GM12891 (cell line): ENCODE measurements around the gene NOS3.

Experiments
- DNase-seq: peaks from one replicate; pipeline ENCODE4 v3.0.0; 2011; ENCODE audit warnings: low spot score; ENCODE audit not compliant: insufficient read length
- FAIRE-seq: peaks from 2 replicates; lab custom pipeline; 2011; peaks lifted over from hg19 to GRCh38; lab: Jason Lieb, UNC
- PAX5 ChIP-seq: IDR thresholded peaks from 2 replicates; pipeline ENCODE4 v1.6.1; 2011; ENCODE audit warnings: low read length, moderate library complexity, mild to moderate bottlenecking; ENCODE audit not compliant: insufficient read depth, severe bottlenecking
- POLR2A ChIP-seq: IDR thresholded peaks from 2 replicates; pipeline ENCODE4 v1.6.1; 2011; ENCODE audit warnings: low read depth, low read length, control low read depth
- POLR2AphosphoS5 ChIP-seq: IDR thresholded peaks from 2 replicates; pipeline ENCODE4 v1.6.1; 2011; ENCODE audit warnings: low read depth, low read length, control low read depth
- POU2F2 ChIP-seq: IDR thresholded peaks from 2 replicates; pipeline ENCODE4 v1.6.1; 2011; ENCODE audit warnings: low read depth, mild to moderate bottlenecking, control low read depth, low read length, moderate library complexity
- SPI1 ChIP-seq: IDR thresholded peaks from 2 replicates; pipeline ENCODE4 v1.6.1; 2011; ENCODE audit warnings: low read depth, low read length, control low read depth
- TAF1 ChIP-seq: IDR thresholded peaks from 2 replicates; pipeline ENCODE4 v1.6.1; 2011; ENCODE audit warnings: low read depth, low read length, control low read depth

Gene NOS3

GRCh38 chr7:150951521-150951920 lies 39.3 kb upstream of the NOS3 start:
- DNase-seq (no peak), FAIRE-seq (no peak)
- TF ChIP-seq TAF1: no peak

DNA sequence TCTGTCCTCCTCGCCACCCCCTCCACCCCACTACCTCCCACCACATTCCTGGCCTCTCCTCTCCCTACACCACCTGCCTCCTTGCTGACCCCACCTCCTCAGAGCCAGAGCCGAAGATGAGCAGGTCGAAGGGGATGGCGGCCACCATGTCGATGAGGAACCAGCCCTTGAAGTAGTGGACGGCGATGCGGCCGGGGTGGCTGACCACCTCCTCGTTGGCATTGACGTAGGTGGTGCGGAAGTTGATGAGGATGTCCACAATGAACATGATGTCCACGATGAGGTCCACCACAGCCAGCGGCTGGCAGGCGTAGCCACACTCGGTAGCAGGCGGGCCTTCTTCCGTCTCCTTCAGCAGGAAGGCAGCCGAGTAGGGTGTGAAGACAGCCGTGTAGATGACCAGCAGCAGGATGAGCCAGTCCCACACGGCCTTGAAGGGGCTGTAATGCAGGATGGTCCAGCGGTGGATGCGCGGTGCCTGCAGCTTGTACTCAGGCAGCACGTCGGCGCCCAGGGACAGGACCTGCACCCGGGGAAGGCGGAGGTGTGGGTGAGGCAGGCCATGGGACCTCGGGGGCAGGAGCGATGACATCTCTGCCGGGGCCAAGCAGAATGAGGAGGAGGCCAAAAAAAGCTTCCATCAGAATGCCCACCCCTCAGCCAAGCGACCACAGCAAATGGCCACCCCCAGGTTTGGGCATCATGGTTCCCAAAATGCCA lies 38.3 kb upstream of the NOS3 start:
- TF ChIP-seq POLR2A (no peak), TAF1 (no peak), SPI1 (no peak), POLR2AphosphoS5 (no peak), PAX5 (no peak), POU2F2 (no peak)
- no peak for FAIRE-seq
- DNase-seq: no peak

DNA sequence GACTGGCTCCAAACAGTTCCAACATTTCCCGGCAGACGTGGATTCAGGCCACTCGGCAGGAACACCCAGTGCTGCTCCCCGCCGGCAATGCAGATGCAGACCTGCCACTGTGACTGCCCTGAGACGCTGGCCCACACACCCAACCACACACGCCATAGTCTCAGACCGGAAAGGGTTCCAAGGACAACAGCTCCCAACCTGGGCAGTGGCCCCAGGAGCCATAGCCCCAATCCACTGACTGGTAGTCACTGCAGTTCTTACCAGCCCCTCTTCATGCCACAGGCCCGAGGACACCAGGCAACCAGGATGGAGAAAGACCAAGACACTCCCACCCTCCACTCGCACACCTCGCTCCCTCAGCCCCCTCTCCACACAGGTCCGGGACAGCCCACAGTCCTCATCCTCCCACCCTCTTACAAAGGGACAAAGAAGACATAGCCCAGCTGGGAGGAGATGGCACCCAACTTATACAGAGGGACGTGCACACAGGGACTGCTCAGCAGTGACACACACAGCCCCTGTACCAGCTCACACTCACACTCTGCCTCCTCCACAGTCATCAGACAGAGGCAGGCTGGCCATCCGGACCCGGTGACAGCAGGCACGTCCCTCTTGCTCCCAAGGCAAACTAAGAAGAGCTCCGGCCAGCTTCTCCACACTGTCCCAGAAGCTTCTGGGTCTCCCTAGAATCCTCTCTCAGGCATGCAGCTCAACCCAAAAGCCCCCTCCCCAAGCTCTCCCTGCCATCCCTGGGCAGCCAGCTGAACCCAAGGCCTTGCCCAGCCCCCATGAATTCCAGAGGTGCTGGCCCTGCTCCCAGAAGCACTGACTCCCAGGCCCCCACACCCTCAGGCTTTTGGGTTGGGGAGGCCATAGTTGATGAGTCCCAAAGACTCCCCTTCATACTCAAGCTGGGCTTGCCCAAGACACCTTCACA lies 37.5 kb upstream of the NOS3 start:
- no peak for DNase-seq
- TF ChIP-seq TAF1 (no peak), POLR2A (no peak), POLR2AphosphoS5 (no peak), PAX5 (no peak), POU2F2 (no peak)
- FAIRE-seq: no peak

GRCh38 chr7:150954201-150954985 lies 36.4 kb upstream of the NOS3 start:
- FAIRE-seq (no peak), DNase-seq (no peak)
- TF ChIP-seq SPI1 (no peak), POU2F2 (no peak), TAF1 (no peak), POLR2AphosphoS5 (no peak), PAX5 (no peak), POLR2A (no peak)

DNA sequence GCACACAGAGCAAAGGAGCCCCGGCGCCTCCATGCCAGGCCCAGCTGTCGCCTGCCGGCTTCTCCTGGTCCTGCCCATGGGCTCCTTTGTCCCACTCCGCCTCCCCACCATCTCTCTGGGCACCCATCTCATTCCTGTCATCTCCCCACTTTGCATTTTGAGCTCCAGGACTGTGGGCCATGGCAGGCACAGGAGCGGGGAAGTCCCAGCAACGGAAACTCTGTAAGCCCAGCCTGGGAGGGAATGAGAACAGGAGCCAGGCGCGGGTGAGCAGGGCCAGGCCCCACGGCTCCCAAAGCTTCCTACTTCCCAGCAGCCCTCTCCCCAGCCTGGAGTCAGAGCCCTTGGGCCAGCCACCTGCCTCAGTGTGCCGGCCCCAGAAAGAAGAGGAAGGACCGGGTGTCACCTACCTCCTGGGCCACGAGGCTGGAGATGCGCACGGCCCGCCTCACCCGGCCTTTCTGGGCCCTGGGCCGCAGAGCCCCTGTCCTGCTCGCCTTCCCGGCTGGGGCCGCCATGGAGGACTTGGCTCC lies 35.8 kb upstream of the NOS3 start:
- TF ChIP-seq PAX5: no peak
- no peak for TF ChIP-seq POLR2A
- TF ChIP-seq POLR2AphosphoS5: no peak
- no peak for TF ChIP-seq TAF1
- no peak for TF ChIP-seq SPI1
- TF ChIP-seq POU2F2: no peak
- FAIRE-seq (no peak), DNase-seq (no peak)

DNA sequence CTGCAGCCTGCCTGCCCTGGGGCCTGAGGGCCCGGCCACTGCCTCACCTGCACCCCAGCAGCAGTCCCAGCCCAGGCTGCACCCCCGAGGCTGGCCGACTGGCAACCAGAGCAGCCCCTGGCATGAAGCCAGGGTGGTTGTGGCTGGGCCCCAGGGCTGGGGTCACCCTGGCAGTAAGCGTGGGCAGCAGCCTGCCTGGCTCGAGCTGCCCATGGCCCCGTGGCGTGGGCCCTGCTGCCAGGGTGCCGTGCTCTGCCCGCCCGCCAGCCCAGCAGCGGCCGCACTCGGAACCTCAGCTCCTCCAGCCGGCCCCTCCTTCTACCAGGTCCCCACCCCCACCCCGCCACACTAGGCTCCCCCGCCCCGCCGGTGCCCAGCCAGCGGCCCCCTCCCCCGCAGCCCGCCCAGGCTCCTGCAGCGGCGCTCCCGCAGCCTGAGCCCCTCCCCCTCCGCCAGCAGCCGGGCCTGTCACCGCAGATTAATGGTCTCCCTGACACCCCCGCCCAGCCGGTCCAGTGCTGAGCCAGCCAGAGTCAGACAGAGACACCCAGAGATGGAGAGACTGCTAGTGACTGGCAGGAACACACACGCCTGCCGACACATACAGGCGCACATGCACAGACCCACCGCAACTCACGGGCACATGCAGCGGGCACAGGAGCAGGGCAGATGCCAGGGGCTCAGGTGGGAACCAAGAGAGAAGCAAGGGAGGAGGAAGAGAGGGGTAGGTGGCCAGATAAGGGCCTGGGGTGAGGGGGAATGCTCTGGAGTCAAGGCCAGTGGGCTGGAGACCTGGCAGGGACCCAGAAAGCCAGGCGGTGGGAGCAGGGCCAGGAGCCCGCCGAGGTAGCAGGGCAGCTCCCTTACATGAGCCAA lies 35.1 kb upstream of the NOS3 start:
- no peak for FAIRE-seq
- DNase-seq: no peak
- TF ChIP-seq TAF1 (no peak), PAX5 (no peak), POLR2A (no peak), POLR2AphosphoS5 (no peak), POU2F2 (no peak), SPI1 (no peak)

DNA sequence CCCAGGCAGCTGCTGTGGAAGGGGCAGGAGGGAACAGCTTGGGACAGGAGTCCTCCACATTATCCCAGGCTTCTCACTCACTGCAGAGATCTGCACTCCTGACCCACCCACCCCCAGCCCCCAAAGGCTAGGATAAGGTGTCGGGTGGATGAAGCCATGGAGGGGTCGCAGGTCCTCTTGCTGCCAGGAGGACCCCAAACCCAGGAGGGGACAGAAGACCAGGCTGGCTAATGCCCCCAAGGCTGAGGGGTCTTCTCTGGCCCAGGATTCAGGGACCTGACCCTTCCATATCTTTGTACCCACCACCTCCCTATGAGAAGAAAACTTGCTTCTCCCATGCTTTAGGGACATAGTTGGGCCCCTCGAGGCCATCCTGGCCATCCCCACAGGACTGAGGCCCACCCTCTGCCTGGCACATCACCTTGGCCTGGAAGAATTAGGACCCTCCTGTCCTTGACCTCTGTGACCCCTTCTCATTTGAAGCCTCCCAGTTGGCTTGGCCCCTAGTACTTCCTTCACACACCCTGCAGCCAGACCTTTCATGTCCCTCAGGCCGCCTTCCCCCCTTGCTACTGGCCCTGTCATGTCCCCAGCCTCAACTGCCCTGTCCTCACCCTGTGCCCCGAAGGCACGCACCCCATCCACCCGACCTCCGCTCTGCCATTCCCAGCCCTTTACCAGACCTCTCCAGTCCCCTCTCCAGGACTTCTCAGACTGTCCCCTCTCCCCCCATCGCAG lies 34.3 kb upstream of the NOS3 start:
- TF ChIP-seq POLR2A (no peak), TAF1 (no peak), PAX5 (no peak), POLR2AphosphoS5 (no peak), POU2F2 (no peak), SPI1 (no peak)
- DNase-seq: no peak
- FAIRE-seq: no peak

DNA sequence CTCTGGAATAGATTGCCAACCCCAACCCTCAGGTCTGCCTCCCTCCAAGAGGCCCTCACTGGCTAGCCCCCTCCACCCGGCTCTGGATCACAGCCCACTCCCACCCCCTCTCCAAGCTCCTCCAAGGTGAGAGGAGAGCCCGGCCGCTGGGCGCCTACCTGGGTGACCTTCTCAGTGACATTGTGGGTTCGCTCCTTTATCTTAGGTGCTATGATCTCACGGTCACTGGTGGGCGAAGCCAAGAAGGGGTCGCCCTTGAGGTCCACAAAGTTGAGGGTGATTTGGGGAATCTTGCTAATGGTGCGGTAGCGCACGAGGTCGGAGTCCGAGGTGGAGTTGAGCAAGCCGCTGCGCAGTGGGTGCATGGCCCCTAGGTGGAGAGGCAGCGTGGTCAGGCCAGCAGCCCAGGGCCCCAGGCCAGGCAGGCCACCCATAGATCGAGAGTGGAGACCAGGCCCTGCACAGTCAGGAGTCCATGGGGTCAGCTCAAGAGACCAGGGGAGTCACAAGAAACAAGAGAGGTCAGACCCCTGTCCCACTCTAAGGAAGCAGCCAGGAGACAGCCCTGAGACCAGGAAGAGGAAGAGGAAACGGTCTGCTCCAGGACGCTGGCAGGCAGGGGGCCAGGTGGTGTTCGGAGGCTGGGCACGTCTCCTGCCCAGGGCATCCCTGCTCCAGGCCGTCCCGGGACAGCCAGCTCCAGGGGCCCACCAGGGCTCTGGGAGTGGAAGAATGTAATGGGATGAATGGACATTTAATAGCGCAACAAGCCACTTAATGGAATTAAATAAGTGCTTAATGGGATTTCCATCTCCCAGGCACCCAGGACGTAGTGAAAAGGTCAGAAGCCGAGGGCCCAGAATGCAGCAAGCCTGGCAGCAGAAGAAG lies 33.4 kb upstream of the NOS3 start:
- DNase-seq (no peak), FAIRE-seq (no peak)
- TF ChIP-seq SPI1: no peak
- no peak for TF ChIP-seq PAX5
- TF ChIP-seq POLR2AphosphoS5: no peak
- no peak for TF ChIP-seq POLR2A
- no peak for TF ChIP-seq TAF1
- TF ChIP-seq POU2F2: no peak
